DND-41 (cell line): ENCODE data around the gene CTF1.

ENCODE experiments used
- ATAC-seq: fragments of 200-7000 bp; cut with Tn5 transposase; 3 replicates; pipeline ENCODE4 v1.9.1; 2021; ENCODE audit warnings: low read depth; ENCODE audit not compliant: insufficient read depth
- DNase-seq: peaks from one replicate; pipeline ENCODE4 v3.0.0-alpha.2; 2020
- H2AFZ ChIP-seq: 2 replicates; pipeline ENCODE4 v1.6.0; 2012; ENCODE audit warnings: low read depth, low read length
- H3K27ac ChIP-seq: 2 replicates; pipeline ENCODE4 v1.5.1; 2012; ENCODE audit warnings: low read length, inconsistent platforms
- H3K27me3 ChIP-seq: fragments of 200-600 bp; sonication (generic); 2 replicates; pipeline ENCODE4 v1.6.0; 2012; ENCODE audit warnings: low read length, mild to moderate bottlenecking, inconsistent platforms; ENCODE audit not compliant: insufficient read depth, poor library complexity
- H3K36me3 ChIP-seq: 2 replicates; pipeline ENCODE4 v1.5.1; 2012; ENCODE audit warnings: low read length, inconsistent platforms; ENCODE audit not compliant: insufficient read depth
- H3K4me1 ChIP-seq: 2 replicates; pipeline ENCODE4 v1.5.1; 2012; ENCODE audit warnings: mild to moderate bottlenecking, low read length; ENCODE audit not compliant: insufficient read depth
- H3K4me2 ChIP-seq: 2 replicates; pipeline ENCODE4 v1.6.0; 2012; ENCODE audit warnings: mild to moderate bottlenecking, moderate library complexity, low read length, inconsistent platforms; ENCODE audit not compliant: insufficient read depth
- H3K4me3 ChIP-seq, 2 experiments: fragments of 200-600 bp in 1 of 2; shearing (Covaris generic) in 1 of 2; 2 replicates each; pipeline ENCODE4 v1.5.1; 2012 to 2016; ENCODE audit warnings: inconsistent platforms in 2 of 2, low read length in 2 of 2, mild to moderate bottlenecking in 2 of 2, low read depth in 1 of 2, moderate library complexity in 1 of 2
- H3K79me2 ChIP-seq: 2 replicates; pipeline ENCODE4 v1.6.0; 2012; ENCODE audit warnings: low read length, inconsistent platforms; ENCODE audit not compliant: insufficient read depth
- H3K9ac ChIP-seq: 2 replicates; pipeline ENCODE4 v1.6.0; 2012; ENCODE audit warnings: low read depth, mild to moderate bottlenecking, inconsistent platforms, low read length, moderate library complexity
- H3K9me3 ChIP-seq: 2 replicates; pipeline ENCODE4 v1.5.1; 2012; ENCODE audit warnings: low read length, moderate library complexity, mild to moderate bottlenecking, inconsistent platforms; ENCODE audit not compliant: insufficient read depth, severe bottlenecking
- H4K20me1 ChIP-seq: 2 replicates; pipeline ENCODE4 v1.6.0; 2012; ENCODE audit warnings: low read length; ENCODE audit not compliant: insufficient read depth
- EZH2 ChIP-seq: IDR thresholded peaks from 3 replicates; pipeline ENCODE4 v1.6.1; 2012; ENCODE audit warnings: borderline replicate concordance, low read depth, mild to moderate bottlenecking, moderate library complexity, low read length, inconsistent platforms; ENCODE audit not compliant: severe bottlenecking
- TF ChIP-seq, protein P1 (sequence below): IDR thresholded peaks from 2 replicates; pipeline ENCODE4 v1.5.1; 2012; ENCODE audit warnings: borderline replicate concordance, low read length, moderate library complexity, mild to moderate bottlenecking; ENCODE audit not compliant: poor library complexity, severe bottlenecking; ENCODE audit errors: extremely low read depth

Gene CTF1

GRCh38 chr16:30866031-30866430 lies 30.4 kb upstream of the CTF1 start:
- TF ChIP-seq EZH2: no peak
- TF ChIP-seq, protein P1, sequence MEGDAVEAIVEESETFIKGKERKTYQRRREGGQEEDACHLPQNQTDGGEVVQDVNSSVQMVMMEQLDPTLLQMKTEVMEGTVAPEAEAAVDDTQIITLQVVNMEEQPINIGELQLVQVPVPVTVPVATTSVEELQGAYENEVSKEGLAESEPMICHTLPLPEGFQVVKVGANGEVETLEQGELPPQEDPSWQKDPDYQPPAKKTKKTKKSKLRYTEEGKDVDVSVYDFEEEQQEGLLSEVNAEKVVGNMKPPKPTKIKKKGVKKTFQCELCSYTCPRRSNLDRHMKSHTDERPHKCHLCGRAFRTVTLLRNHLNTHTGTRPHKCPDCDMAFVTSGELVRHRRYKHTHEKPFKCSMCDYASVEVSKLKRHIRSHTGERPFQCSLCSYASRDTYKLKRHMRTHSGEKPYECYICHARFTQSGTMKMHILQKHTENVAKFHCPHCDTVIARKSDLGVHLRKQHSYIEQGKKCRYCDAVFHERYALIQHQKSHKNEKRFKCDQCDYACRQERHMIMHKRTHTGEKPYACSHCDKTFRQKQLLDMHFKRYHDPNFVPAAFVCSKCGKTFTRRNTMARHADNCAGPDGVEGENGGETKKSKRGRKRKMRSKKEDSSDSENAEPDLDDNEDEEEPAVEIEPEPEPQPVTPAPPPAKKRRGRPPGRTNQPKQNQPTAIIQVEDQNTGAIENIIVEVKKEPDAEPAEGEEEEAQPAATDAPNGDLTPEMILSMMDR: no peak
- Histone ChIP-seq H3K4me3 (no peak overlapping the region), H3K4me2 (no peak overlapping the region), H3K36me3 (no peaks in the 10 kb centered on the region), H4K20me1 (no peaks in the 10 kb centered on the region), H3K4me1 (no peaks in the 10 kb centered on the region), H2AFZ (no peak overlapping the region), H3K9me3 (no peaks in the 10 kb centered on the region), H3K79me2 (no peaks in the 10 kb centered on the region), H3K27me3 (no peaks in the 10 kb centered on the region), H3K9ac (no peak overlapping the region), H3K27ac (no peak overlapping the region)
- DNase-seq: no peak
- ATAC-seq: no peak

DNA sequence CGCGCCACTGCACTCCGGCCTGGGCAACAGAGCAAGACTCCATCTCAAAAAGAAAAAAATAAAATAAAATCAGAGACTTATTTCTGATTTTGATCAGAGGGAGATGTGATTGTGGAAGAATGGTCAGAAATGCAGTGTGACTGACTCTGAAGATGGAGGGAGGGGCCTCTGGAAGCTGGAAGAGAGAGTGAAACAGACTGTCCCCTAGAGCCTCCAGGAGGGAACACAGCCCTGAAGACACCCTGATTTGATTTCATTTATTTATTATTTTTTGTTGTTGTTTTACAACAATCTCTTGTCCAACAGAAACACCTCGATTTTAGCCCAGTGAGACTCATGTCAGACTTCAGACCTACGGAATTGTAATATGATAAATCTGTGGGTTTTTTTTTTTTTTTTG lies 28.7 kb upstream of the CTF1 start:
- Histone ChIP-seq H3K27ac (no peak overlapping the region), H3K9me3 (no peaks in the 10 kb centered on the region), H3K27me3 (no peaks in the 10 kb centered on the region), H3K9ac (no peak overlapping the region), H3K79me2 (no peaks in the 10 kb centered on the region), H3K4me3 (no peak overlapping the region), H3K4me1 (no peaks in the 10 kb centered on the region), H2AFZ (no peak overlapping the region), H3K4me2 (no peak overlapping the region), H3K36me3 (no peaks in the 10 kb centered on the region), H4K20me1 (no peaks in the 10 kb centered on the region)
- DNase-seq: no peak
- ATAC-seq: peak; percentile 69; the same call in 2 of the 3 replicates
- TF ChIP-seq, protein P1: peak; percentile 35
- TF ChIP-seq EZH2: no peak

- Histone ChIP-seq H4K20me1 (no peaks in the 10 kb centered on the region), H3K27me3 (no peaks in the 10 kb centered on the region), H3K4me1 (peaks cover 7% of the 10 kb centered on the region), H3K9ac (no peak overlapping the region), H3K4me2 (no peak overlapping the region), H3K9me3 (no peaks in the 10 kb centered on the region), H3K27ac (no peak overlapping the region), H3K4me3 (no peak overlapping the region), H3K36me3 (no peaks in the 10 kb centered on the region), H2AFZ (no peak overlapping the region), H3K79me2 (peaks cover 17% of the 10 kb centered on the region)
- ATAC-seq (no peak), DNase-seq (no peak)
- TF ChIP-seq, protein P1: no peak
- TF ChIP-seq EZH2: no peak
Measured at GRCh38 chr16:30870904-30871303, 25.5 kb upstream of the CTF1 start.
